Fibroblast of lung (primary cell): ENCODE results near the gene MAPKAP1. TPM values are rescaled to one million over a fixed set of nuclear protein-coding genes. Genes with fewer than 3 reads are reported as not detected.

ENCODE experiments used
- DNase-seq, 2 donors: peaks; one replicate each; pipeline versions ENCODE4 v3.0.0 to v3.0.0-alpha.2; 2010; ENCODE audit warnings: low read depth in 2 of 2
- H2AFZ ChIP-seq: 2 replicates; pipeline ENCODE4 v1.5.1; 2012; ENCODE audit warnings: low read length, control low read depth, inconsistent platforms
- H3K27ac ChIP-seq: 2 replicates; pipeline ENCODE4 v1.5.1; 2011; ENCODE audit warnings: low read length, control low read depth; ENCODE audit not compliant: insufficient read depth
- H3K27me3 ChIP-seq: 2 replicates; pipeline ENCODE4 v1.5.1; 2011; ENCODE audit warnings: mild to moderate bottlenecking, low read length; ENCODE audit not compliant: control insufficient read depth, insufficient read depth
- H3K36me3 ChIP-seq: 2 replicates; pipeline ENCODE4 v1.5.1; 2011; ENCODE audit warnings: low read length; ENCODE audit not compliant: control insufficient read depth, insufficient read depth
- H3K4me1 ChIP-seq: 2 replicates; pipeline ENCODE4 v1.5.1; 2011; ENCODE audit warnings: low read length; ENCODE audit not compliant: control insufficient read depth, insufficient read depth; ENCODE audit errors: extremely low read depth
- H3K4me2 ChIP-seq: 2 replicates; pipeline ENCODE4 v1.5.1; 2011; ENCODE audit warnings: low read length, control low read depth; ENCODE audit not compliant: insufficient read depth; ENCODE audit errors: extremely low read depth
- H3K4me3 ChIP-seq, 4 experiments: fragments of 200-600 bp in 1 of 4; sonication (generic) in 1 of 4; replicated peaks in 1 of 4; 2 replicates each; pipeline ENCODE4 v1.5.1; 2011 to 2016; ENCODE audit warnings: low read length in 4 of 4, low read depth in 3 of 4, mild to moderate bottlenecking in 3 of 4, control low read depth in 2 of 4, inconsistent platforms in 1 of 4, mixed read lengths in 1 of 4; ENCODE audit not compliant: insufficient read depth in 1 of 4; ENCODE audit errors: control extremely low read depth in 1 of 4
- H3K79me2 ChIP-seq: 2 replicates; pipeline ENCODE4 v1.5.1; 2012; ENCODE audit warnings: mild to moderate bottlenecking, low read length, inconsistent platforms; ENCODE audit not compliant: control insufficient read depth, insufficient read depth
- H3K9ac ChIP-seq: 2 replicates; pipeline ENCODE4 v1.5.1; 2011; ENCODE audit warnings: mild to moderate bottlenecking, low read length, control low read depth; ENCODE audit not compliant: insufficient read depth
- H3K9me3 ChIP-seq: 2 replicates; pipeline ENCODE4 v1.5.1; 2012; ENCODE audit warnings: low read depth, low read length; ENCODE audit not compliant: control insufficient read depth, insufficient read depth
- H4K20me1 ChIP-seq: 2 replicates; pipeline ENCODE4 v1.5.1; 2011; ENCODE audit warnings: low read length; ENCODE audit not compliant: control insufficient read depth, insufficient read depth; ENCODE audit errors: extremely low read depth
- CTCF ChIP-seq, 2 donors: IDR thresholded peaks in 1 of 2; conservative IDR thresholded peaks in 1 of 2; 1 replicate in 1 of 2; 2 replicates in 1 of 2; pipeline ENCODE4 v1.5.1; 2011 to 2012; ENCODE audit warnings: low read length in 2 of 2, control low read depth in 1 of 2, inconsistent platforms in 1 of 2, low read depth in 1 of 2, mild to moderate bottlenecking in 1 of 2
- EZH2 ChIP-seq: IDR thresholded peaks from 2 replicates; pipeline ENCODE4 v1.5.1; 2012; ENCODE audit warnings: low read length, control low read depth, mild to moderate bottlenecking; ENCODE audit errors: missing control alignments
- polyA plus RNA-seq, 2 donors: library from polyadenylated mRNA; depleted of rRNA in 1 of 2; stranded (reverse) in 1 of 2; unstranded in 1 of 2; fragments of >200 nt; gene quantifications; 2 replicates each; pipeline ENCODE4 v1.2.1, GENCODE V29; 2011 to 2012; ENCODE audit warnings: missing spikeins in 1 of 2
- total RNA-seq: library from RNA; depleted of rRNA; stranded (reverse); fragments of >200 nt; gene quantifications from 2 replicates; pipeline ENCODE4 v1.2.1, GENCODE V29; 2014

The MAPKAP1 gene
- total and polyA plus RNA-seq, 2 donors (not counting 1 experiment from before 2014, with no cell fraction given): 63.7 to 127 TPM

GRCh38 chr9:125603478-125604021 is 103.5 kb downstream of the MAPKAP1 start:
- TF ChIP-seq CTCF (conservative IDR thresholded peaks at IDR 0.05 in 1 of 2, IDR thresholded peaks at IDR 0.05 in 1 of 2; ENCODE audit: low read depth in 1 of 2, low read length in 2 of 2): no peak
- TF ChIP-seq EZH2: no peak
- H3K36me3 ChIP-seq: no peaks in the 10 kb centered on the region
- H2AFZ ChIP-seq: no peak overlapping the region
- no peak overlapping the region for H3K9ac ChIP-seq
- H3K4me2 ChIP-seq: no peak overlapping the region
- H3K27me3 ChIP-seq: no peaks in the 10 kb centered on the region
- H3K27ac ChIP-seq: no peak overlapping the region
- no peaks in the 10 kb centered on the region for H4K20me1 ChIP-seq
- no peaks in the 10 kb centered on the region for H3K9me3 ChIP-seq
- H3K79me2 ChIP-seq: peaks cover 11% of the 10 kb centered on the region
- no peak overlapping the region for H3K4me3 ChIP-seq
- no peak for DNase-seq
- no peaks in the 10 kb centered on the region for H3K4me1 ChIP-seq

GRCh38 chr9:125601961-125602360 is 105.0 kb downstream of the MAPKAP1 start:
- H4K20me1 ChIP-seq: no peaks in the 10 kb centered on the region

GRCh38 chr9:125600194-125600593 is 106.8 kb downstream of the MAPKAP1 start:
- no peak overlapping the region for H3K4me3 ChIP-seq
- no peak overlapping the region for H3K4me2 ChIP-seq
- no peaks in the 10 kb centered on the region for H3K9me3 ChIP-seq
- no peak overlapping the region for H2AFZ ChIP-seq
- TF ChIP-seq CTCF (conservative IDR thresholded peaks at IDR 0.05 in 1 of 2, IDR thresholded peaks at IDR 0.05 in 1 of 2; ENCODE audit: low read depth in 1 of 2, low read length in 2 of 2): no peak
- TF ChIP-seq EZH2: no peak
- H3K36me3 ChIP-seq: no peaks in the 10 kb centered on the region
- H4K20me1 ChIP-seq: no peaks in the 10 kb centered on the region
- no peak for DNase-seq
- H3K4me1 ChIP-seq: no peaks in the 10 kb centered on the region
- H3K27me3 ChIP-seq: no peaks in the 10 kb centered on the region
- peaks cover 4% of the 10 kb centered on the region for H3K79me2 ChIP-seq
- no peak overlapping the region for H3K27ac ChIP-seq
- H3K9ac ChIP-seq: no peak overlapping the region

More at GRCh38 chr9:125601961-125602360, 105.0 kb downstream of the MAPKAP1 start:
- no peak overlapping the region for H3K4me2 ChIP-seq
- H3K27ac ChIP-seq: no peak overlapping the region
- H3K9ac ChIP-seq: no peak overlapping the region
- peaks cover 9% of the 10 kb centered on the region for H3K79me2 ChIP-seq
- H2AFZ ChIP-seq: no peak overlapping the region
- no peaks in the 10 kb centered on the region for H3K9me3 ChIP-seq
- no peaks in the 10 kb centered on the region for H3K4me1 ChIP-seq
- no peak overlapping the region for H3K4me3 ChIP-seq
- no peaks in the 10 kb centered on the region for H3K27me3 ChIP-seq
- peak in 1 of 2 donors; percentile 4 for TF ChIP-seq CTCF (conservative IDR thresholded peaks at IDR 0.05 in 1 of 2, IDR thresholded peaks at IDR 0.05 in 1 of 2; ENCODE audit: low read depth in 1 of 2, low read length in 2 of 2)
- TF ChIP-seq EZH2: no peak
- no peak for DNase-seq
- H3K36me3 ChIP-seq: no peaks in the 10 kb centered on the region
